Stimulated activated CD4-positive, alpha-beta T cell treated with anti-CD3 and anti-CD28 coated beads, Interleukin-2, amount 100 ng/mL, for 48 hours (primary cell): ENCODE results near the gene GRM1.

Source experiments
- DNase-seq, 2 donors: peaks; one replicate each; pipeline ENCODE4 v3.0.0-alpha.2; 2020

The GRM1 gene

GRCh38 chr6:146341493-146342230, 312.8 kb downstream of the GRM1 start:
- no peak for DNase-seq

GRCh38 chr6:146345598-146345997, 316.7 kb downstream of the GRM1 start:
- DNase-seq, result no peak

- no peak for DNase-seq
Measured at GRCh38 chr6:146347090-146347489, 318.2 kb downstream of the GRM1 start.

GRCh38 chr6:146347690-146348089, 318.8 kb downstream of the GRM1 start:
- no peak for DNase-seq

GRCh38 chr6:146351018-146351417, 322.2 kb downstream of the GRM1 start:
- no peak for DNase-seq

GRCh38 chr6:146352163-146352562, 323.3 kb downstream of the GRM1 start:
- DNase-seq, result no peak

GRCh38 chr6:146354451-146354850, 325.6 kb downstream of the GRM1 start:
- DNase-seq, result no peak

- DNase-seq, result no peak
Measured at GRCh38 chr6:146355521-146356100, 326.7 kb downstream of the GRM1 start.

GRCh38 chr6:146357578-146358430, 328.9 kb downstream of the GRM1 start:
- DNase-seq, result no peak

GRCh38 chr6:146358431-146359046, 329.7 kb downstream of the GRM1 start:
- DNase-seq, result no peak

- no peak for DNase-seq
Measured at GRCh38 chr6:146359131-146359530, 330.3 kb downstream of the GRM1 start.

- no peak for DNase-seq
Measured at GRCh38 chr6:146361128-146361924, 332.5 kb downstream of the GRM1 start.

- DNase-seq, result no peak
Measured at GRCh38 chr6:146363838-146364607, 335.2 kb downstream of the GRM1 start.

GRCh38 chr6:146364816-146365594, 336.1 kb downstream of the GRM1 start:
- DNase-seq, result no peak

GRCh38 chr6:146367061-146367460, 338.2 kb downstream of the GRM1 start:
- DNase-seq, result no peak

- no peak for DNase-seq
Measured at GRCh38 chr6:146369866-146370265, 341.0 kb downstream of the GRM1 start.

- DNase-seq, result no peak
Measured at GRCh38 chr6:146381486-146381885, 352.6 kb downstream of the GRM1 start.

- DNase-seq, result no peak
Measured at GRCh38 chr6:146388736-146389364, 360.0 kb downstream of the GRM1 start.

GRCh38 chr6:146389740-146390139, 360.9 kb downstream of the GRM1 start:
- no peak for DNase-seq

- no peak for DNase-seq
Measured at GRCh38 chr6:146397638-146398037, 368.8 kb downstream of the GRM1 start.
